Measurements from ENCODE around the gene EFHC1. TPM values are rescaled to one million over a fixed set of nuclear protein-coding genes. Genes with fewer than 3 reads are reported as not detected.

The EFHC1 gene
- total RNA-seq, 1 donor from 2014 or later: 23.2 TPM

DNA sequence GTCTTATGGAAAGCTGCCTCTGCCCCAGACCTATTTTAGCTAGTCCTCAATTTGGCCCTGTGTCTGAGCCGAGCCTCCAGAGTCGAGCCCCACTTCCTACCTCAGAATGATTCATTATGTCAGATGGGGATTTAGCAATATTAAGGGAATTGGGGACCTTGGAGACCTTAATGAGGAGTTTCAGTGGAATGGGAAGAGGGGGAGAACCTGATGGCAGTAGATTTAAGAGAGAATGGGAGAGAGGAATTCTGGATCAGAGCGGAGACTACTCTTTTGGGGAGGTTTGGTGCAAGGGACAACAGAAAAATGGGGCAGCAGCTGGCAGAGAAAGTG is 63.5 kb downstream of the EFHC1 start:
- H3K9me3 Mint-ChIP-seq: no peaks in the 10 kb centered on the region
- H3K4me1 Mint-ChIP-seq: peaks cover 3% of the 10 kb centered on the region
- TF ChIP-seq, protein P1, sequence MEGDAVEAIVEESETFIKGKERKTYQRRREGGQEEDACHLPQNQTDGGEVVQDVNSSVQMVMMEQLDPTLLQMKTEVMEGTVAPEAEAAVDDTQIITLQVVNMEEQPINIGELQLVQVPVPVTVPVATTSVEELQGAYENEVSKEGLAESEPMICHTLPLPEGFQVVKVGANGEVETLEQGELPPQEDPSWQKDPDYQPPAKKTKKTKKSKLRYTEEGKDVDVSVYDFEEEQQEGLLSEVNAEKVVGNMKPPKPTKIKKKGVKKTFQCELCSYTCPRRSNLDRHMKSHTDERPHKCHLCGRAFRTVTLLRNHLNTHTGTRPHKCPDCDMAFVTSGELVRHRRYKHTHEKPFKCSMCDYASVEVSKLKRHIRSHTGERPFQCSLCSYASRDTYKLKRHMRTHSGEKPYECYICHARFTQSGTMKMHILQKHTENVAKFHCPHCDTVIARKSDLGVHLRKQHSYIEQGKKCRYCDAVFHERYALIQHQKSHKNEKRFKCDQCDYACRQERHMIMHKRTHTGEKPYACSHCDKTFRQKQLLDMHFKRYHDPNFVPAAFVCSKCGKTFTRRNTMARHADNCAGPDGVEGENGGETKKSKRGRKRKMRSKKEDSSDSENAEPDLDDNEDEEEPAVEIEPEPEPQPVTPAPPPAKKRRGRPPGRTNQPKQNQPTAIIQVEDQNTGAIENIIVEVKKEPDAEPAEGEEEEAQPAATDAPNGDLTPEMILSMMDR (IDR thresholded peaks at IDR 0.05): no peak
- ATAC-seq (ENCODE audit: low read depth) (no peak), DNase-seq (no peak)
- peaks cover 17% of the 10 kb centered on the region for H3K36me3 Mint-ChIP-seq (ENCODE audit: low read depth)
- POLR2A ChIA-PET: no interaction called here
- H3K4me3 Mint-ChIP-seq: no peak overlapping the region
- H3K27ac Mint-ChIP-seq: no peak overlapping the region
- intact Hi-C loops (cut with micrococcal nuclease): no loop called here
- CTCF ChIA-PET: no interaction called here
- H3K27me3 Mint-ChIP-seq: no peaks in the 10 kb centered on the region

GRCh38 chr6:52489881-52490280 is 69.7 kb downstream of the EFHC1 start:
- peaks cover 4% of the 10 kb centered on the region for H3K9me3 Mint-ChIP-seq
- POLR2A ChIA-PET: interaction anchor here (0.6 kb wide), 1 partner anchor 271 kb away, joined by 7 read pairs; no protein-coding TSS in a partner anchor
- H3K4me3 Mint-ChIP-seq: no peak overlapping the region
- ATAC-seq (ENCODE audit: low read depth) (no peak), DNase-seq (no peak)
- peak overlapping the region; percentile 86 for H3K27ac Mint-ChIP-seq
- H3K36me3 Mint-ChIP-seq (ENCODE audit: low read depth): peaks cover 14% of the 10 kb centered on the region
- TF ChIP-seq, protein P1 (IDR thresholded peaks at IDR 0.05): no peak
- no peaks in the 10 kb centered on the region for H3K27me3 Mint-ChIP-seq
- H3K4me1 Mint-ChIP-seq: peaks cover 52% of the 10 kb centered on the region
- CTCF ChIA-PET: no interaction called here
- intact Hi-C loops (cut with micrococcal nuclease): loop anchor here (2.0 to 10.0 kb wide), 2 partner anchors 19 to 755 kb away; no protein-coding TSS in a partner anchor

GRCh38 chr6:52491203-52492069 is 71.3 kb downstream of the EFHC1 start:
- H3K4me1 Mint-ChIP-seq: peaks cover 68% of the 10 kb centered on the region
- peaks cover 14% of the 10 kb centered on the region for H3K36me3 Mint-ChIP-seq (ENCODE audit: low read depth)
- H3K27ac Mint-ChIP-seq: peak overlapping the region; percentile 86
- peaks cover 8% of the 10 kb centered on the region for H3K9me3 Mint-ChIP-seq
- DNase-seq (no peak), ATAC-seq (ENCODE audit: low read depth) (peak; percentile 57)
- no peaks in the 10 kb centered on the region for H3K27me3 Mint-ChIP-seq
- intact Hi-C loops (cut with micrococcal nuclease): loop anchor here (1.0 to 10.0 kb wide), 2 partner anchors 71 to 753 kb away; partner anchors contain the start of gene EFHC1
- TF ChIP-seq, protein P1 (IDR thresholded peaks at IDR 0.05): no peak
- POLR2A ChIA-PET: interaction anchor here (1.3 to 1.9 kb wide), 3 partner anchors 70 to 86 kb away, joined by 4 to 8 read pairs (median 5); partner anchors contain the start of genes EFHC1 and TRAM2
- CTCF ChIA-PET: interaction anchor here (0.9 to 1.2 kb wide), 2 partner anchors 74 to 84 kb away, joined by 4 read pairs; no protein-coding TSS in a partner anchor
- H3K4me3 Mint-ChIP-seq: peak overlapping the region; percentile 71

- no peak for DNase-seq
- ChIA-PET CTCF (interaction anchor here (0.7 to 1.5 kb wide), 2 partner anchors 74 to 83 kb away, joined by 3 to 4 read pairs; partner anchors contain the start of genes EFHC1 and TRAM2), POLR2A (interaction anchor here (1.3 kb wide), 1 partner anchor 81 kb away, joined by 4 read pairs; no protein-coding TSS in a partner anchor)
- H3K27me3 Mint-ChIP-seq: no peaks in the 10 kb centered on the region
- H3K4me3 Mint-ChIP-seq: peak overlapping the region; percentile 60
- ATAC-seq (ENCODE audit: low read depth): peak; percentile 19
- H3K4me1 Mint-ChIP-seq: peaks cover 90% of the 10 kb centered on the region
- intact Hi-C loops (cut with micrococcal nuclease): loop anchor here (10.0 kb wide), 1 partner anchor 751 kb away; no protein-coding TSS in a partner anchor
- peaks cover 8% of the 10 kb centered on the region for H3K9me3 Mint-ChIP-seq
- TF ChIP-seq, protein P1 (IDR thresholded peaks at IDR 0.05): no peak
- H3K27ac Mint-ChIP-seq: peak overlapping the region; percentile 98
- peaks cover 11% of the 10 kb centered on the region for H3K36me3 Mint-ChIP-seq (ENCODE audit: low read depth)
These were observed 73.5 kb downstream of the EFHC1 start for GRCh38 chr6:52493669-52494068.

Measured in activated B cell treated with CpG ODN at 0.5 μM for 24 hours (primary cell).